ENCODE results near the gene DNAJC16. TPM values are rescaled to one million over a fixed set of nuclear protein-coding genes. Genes with fewer than 3 reads are reported as not detected.
A peak's percentile ranks its signal among the peaks of the same experiment; 100 is the strongest.

The DNAJC16 gene
- total RNA-seq, 1 experiment from 2014 or later = 9.2 TPM

DNA sequence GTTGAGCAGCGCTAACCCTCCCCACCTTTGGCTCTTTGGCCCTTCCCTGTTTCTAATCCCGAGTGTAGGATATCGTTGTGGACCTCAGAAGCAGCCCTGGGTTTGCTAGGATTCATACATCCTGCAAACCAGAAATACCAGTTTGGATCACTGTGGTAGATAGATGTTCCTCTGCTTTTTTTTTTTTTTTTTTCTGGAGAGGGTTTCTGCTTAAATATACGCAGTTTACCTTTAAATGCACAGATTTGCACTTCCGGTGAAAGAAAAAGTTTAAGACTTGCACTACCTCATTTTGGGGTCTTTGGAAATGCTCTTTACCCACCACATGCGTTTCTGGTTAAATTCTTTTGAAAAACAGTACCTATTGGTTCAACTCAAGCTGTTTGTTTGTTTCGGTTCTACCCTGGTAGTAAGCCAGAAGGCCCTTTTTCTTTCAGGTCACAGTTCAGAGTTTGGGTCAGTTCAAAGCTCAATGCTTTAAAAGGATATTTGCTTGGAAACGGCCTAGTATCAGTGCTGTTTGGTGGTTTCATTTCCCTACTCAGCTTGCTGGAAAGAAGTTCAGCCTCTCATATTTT is 91.5 kb downstream of the DNAJC16 start:
- TF ChIP-seq EZH2phosphoT487 (IDR thresholded peaks at IDR 0.05; ENCODE audit: borderline replicate concordance, low read length) (no peak), EZH2 (IDR thresholded peaks at IDR 0.05; ENCODE audit: low read length, unreplicated experiment) (no peak)
- TF ChIP-seq, protein P1, sequence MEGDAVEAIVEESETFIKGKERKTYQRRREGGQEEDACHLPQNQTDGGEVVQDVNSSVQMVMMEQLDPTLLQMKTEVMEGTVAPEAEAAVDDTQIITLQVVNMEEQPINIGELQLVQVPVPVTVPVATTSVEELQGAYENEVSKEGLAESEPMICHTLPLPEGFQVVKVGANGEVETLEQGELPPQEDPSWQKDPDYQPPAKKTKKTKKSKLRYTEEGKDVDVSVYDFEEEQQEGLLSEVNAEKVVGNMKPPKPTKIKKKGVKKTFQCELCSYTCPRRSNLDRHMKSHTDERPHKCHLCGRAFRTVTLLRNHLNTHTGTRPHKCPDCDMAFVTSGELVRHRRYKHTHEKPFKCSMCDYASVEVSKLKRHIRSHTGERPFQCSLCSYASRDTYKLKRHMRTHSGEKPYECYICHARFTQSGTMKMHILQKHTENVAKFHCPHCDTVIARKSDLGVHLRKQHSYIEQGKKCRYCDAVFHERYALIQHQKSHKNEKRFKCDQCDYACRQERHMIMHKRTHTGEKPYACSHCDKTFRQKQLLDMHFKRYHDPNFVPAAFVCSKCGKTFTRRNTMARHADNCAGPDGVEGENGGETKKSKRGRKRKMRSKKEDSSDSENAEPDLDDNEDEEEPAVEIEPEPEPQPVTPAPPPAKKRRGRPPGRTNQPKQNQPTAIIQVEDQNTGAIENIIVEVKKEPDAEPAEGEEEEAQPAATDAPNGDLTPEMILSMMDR (conservative IDR thresholded peaks at IDR 0.05; ENCODE audit: low read depth, low read length) = no peak
- no peaks in the 10 kb centered on the region for H3K36me3 ChIP-seq (ENCODE audit: low read depth, low read length)
- DNase-seq (peak; percentile 75), ATAC-seq (peak; percentile 30)
- BruUV-seq (replicated peaks) = no TSS peak
- H3K4me1 ChIP-seq (ENCODE audit: insufficient read depth, low read length) = peaks cover 33% of the 10 kb centered on the region
- no peaks in the 10 kb centered on the region for H3K9me2 ChIP-seq (replicated peaks; ENCODE audit: low read length)
- intact Hi-C loops (cut with micrococcal nuclease) = loop anchor here (2.0 kb wide), 1 partner anchor 91 kb away; the partner anchor contains the start of gene DNAJC16
- no peaks in the 10 kb centered on the region for H3K9me3 ChIP-seq (ENCODE audit: low read length)
- H4K20me1 ChIP-seq (ENCODE audit: low read length) = peaks cover 27% of the 10 kb centered on the region
- peak overlapping the region; percentile 32; the same call in 1 of the 2 replicates for H2AFZ ChIP-seq (ENCODE audit: low read length)
- CTCF ChIA-PET = interaction anchor here (0.7 kb wide), 1 partner anchor 46 kb away, joined by 8 read pairs; no protein-coding TSS in a partner anchor
- H3K4me2 ChIP-seq (ENCODE audit: low read length) = peak overlapping the region; percentile 91
- peak overlapping the region; percentile 76 for H3K27ac ChIP-seq (ENCODE audit: low read length)
- peaks cover 54% of the 10 kb centered on the region for H3K79me2 ChIP-seq (ENCODE audit: low read length)
- POLR2A ChIA-PET (ENCODE audit: unreplicated experiment) = interaction anchor here (0.6 kb wide), 1 partner anchor 215 kb away, joined by 6 read pairs; no protein-coding TSS in a partner anchor
- peak overlapping the region; percentile 74 for H3K9ac ChIP-seq (ENCODE audit: low read length)
- H3K27me3 ChIP-seq (ENCODE audit: low read length) = no peaks in the 10 kb centered on the region
- H3F3A ChIP-seq (ENCODE audit: low read length, unreplicated experiment) = peaks cover 4% of the 10 kb centered on the region
- peak overlapping the region; percentile 86 for H3K4me3 ChIP-seq (ENCODE audit: low read length)

GRCh38 chr1:15618655-15619525 is 92.2 kb downstream of the DNAJC16 start:
- H3K9ac ChIP-seq (ENCODE audit: low read length) = peak overlapping the region; percentile 74
- peak overlapping the region; percentile 76 for H3K27ac ChIP-seq (ENCODE audit: low read length)
- H3K4me3 ChIP-seq (ENCODE audit: low read length) = peak overlapping the region; percentile 86
- intact Hi-C loops (cut with micrococcal nuclease) = loop anchor here (2.0 kb wide), 1 partner anchor 92 kb away; the partner anchor contains the start of gene DNAJC16
- H3K36me3 ChIP-seq (ENCODE audit: low read depth, low read length) = no peaks in the 10 kb centered on the region
- H3K4me2 ChIP-seq (ENCODE audit: low read length) = peak overlapping the region; percentile 91
- TF ChIP-seq EZH2phosphoT487 (IDR thresholded peaks at IDR 0.05; ENCODE audit: borderline replicate concordance, low read length) = no peak
- TF ChIP-seq, protein P1 (conservative IDR thresholded peaks at IDR 0.05; ENCODE audit: low read depth, low read length) = no peak
- DNase-seq = peak; percentile 58
- ATAC-seq = no peak
- H3K9me2 ChIP-seq (replicated peaks; ENCODE audit: low read length) = no peaks in the 10 kb centered on the region
- POLR2A ChIA-PET (ENCODE audit: unreplicated experiment) = interaction anchor here (0.6 kb wide), 1 partner anchor 9 kb away, joined by 5 read pairs; no protein-coding TSS in a partner anchor
- peaks cover 62% of the 10 kb centered on the region for H3K79me2 ChIP-seq (ENCODE audit: low read length)
- no peaks in the 10 kb centered on the region for H3K9me3 ChIP-seq (ENCODE audit: low read length)
- H3K4me1 ChIP-seq (ENCODE audit: insufficient read depth, low read length) = peaks cover 33% of the 10 kb centered on the region
- CTCF ChIA-PET = interaction anchor here (0.7 kb wide), 1 partner anchor 47 kb away, joined by 8 read pairs; no protein-coding TSS in a partner anchor
- H2AFZ ChIP-seq (ENCODE audit: low read length) = no peak overlapping the region
- TSS peak; percentile 71 for BruUV-seq (replicated peaks)
- H3F3A ChIP-seq (ENCODE audit: low read length, unreplicated experiment) = peaks cover 4% of the 10 kb centered on the region
- H4K20me1 ChIP-seq (ENCODE audit: low read length) = peaks cover 27% of the 10 kb centered on the region
- H3K27me3 ChIP-seq (ENCODE audit: low read length) = no peaks in the 10 kb centered on the region

Measured in PC-3 (cell line).